GM23338 (cell line): ENCODE results near the gene SSR4.

Experiments used
- CREB1 ChIP-seq: fragments of 250-450 bp; sonication (Bioruptor Pico); IDR thresholded peaks from 2 replicates; pipeline ENCODE4 v1.5.0; 2020; ENCODE audit warnings: low read depth, mild to moderate bottlenecking, moderate library complexity
- EZH2 ChIP-seq: fragments of 200-600 bp; sonication (generic); IDR thresholded peaks from one replicate; pipeline ENCODE4 v1.8.0; 2017; ENCODE audit warnings: antibody characterized with exemption, mild to moderate bottlenecking, low read depth; ENCODE audit not compliant: unreplicated experiment
- EZH2phosphoT487 ChIP-seq: fragments of 200-600 bp; sonication (generic); IDR thresholded peaks from one replicate; pipeline ENCODE4 v1.8.1; 2018; ENCODE audit warnings: antibody characterized with exemption; ENCODE audit not compliant: unreplicated experiment
- JUNB ChIP-seq: IDR thresholded peaks from one replicate; pipeline ENCODE4 v1.6.1; 2016; ENCODE audit warnings: antibody characterized with exemption; ENCODE audit not compliant: unreplicated experiment
- NANOG ChIP-seq: IDR thresholded peaks from 2 replicates; pipeline ENCODE4 v1.6.1; 2016; ENCODE audit warnings: antibody characterized with exemption, borderline replicate concordance
- POLR2AphosphoS5 ChIP-seq: IDR thresholded peaks from 2 replicates; pipeline ENCODE4 v1.6.1; 2016; ENCODE audit warnings: antibody characterized with exemption, low read depth
- STAT1 ChIP-seq: IDR thresholded peaks from one replicate; pipeline ENCODE4 v1.6.1; 2016; ENCODE audit warnings: antibody characterized with exemption; ENCODE audit not compliant: unreplicated experiment
- ZNF114 ChIP-seq: fragments of 250-450 bp; sonication (Bioruptor Pico); IDR thresholded peaks from 2 replicates; pipeline ENCODE4 v1.5.0; 2020; ENCODE audit warnings: mild to moderate bottlenecking, moderate library complexity
- ZNF331 ChIP-seq: fragments of 250-450 bp; sonication (Bioruptor Pico); IDR thresholded peaks from 2 replicates; pipeline ENCODE4 v1.5.0; 2020; ENCODE audit warnings: low read depth, mild to moderate bottlenecking, moderate library complexity
- TF ChIP-seq, protein P1 (sequence below), 2 experiments: fragments of 200-600 bp in 1 of 2; sonication (generic) in 1 of 2; conservative IDR thresholded peaks; 2 replicates each; pipeline versions ENCODE4 v1.5.1 to v1.6.1; 2016 to 2017; ENCODE audit warnings: antibody characterized with exemption in 2 of 2, low read depth in 2 of 2, mild to moderate bottlenecking in 2 of 2, moderate library complexity in 1 of 2
- TF ChIP-seq, protein P2 (sequence below): IDR thresholded peaks from one replicate; pipeline ENCODE4 v1.6.1; 2018; ENCODE audit warnings: antibody characterized with exemption; ENCODE audit not compliant: unreplicated experiment
- TF ChIP-seq, protein P3 (sequence below): fragments of 250-450 bp; sonication (Bioruptor Pico); IDR thresholded peaks from 2 replicates; pipeline ENCODE4 v1.5.0; 2020; ENCODE audit warnings: mild to moderate bottlenecking, moderate library complexity
- TF ChIP-seq, protein P4 (sequence below): IDR thresholded peaks from 2 replicates; pipeline ENCODE4 v1.6.1; 2016; ENCODE audit warnings: antibody characterized with exemption

DNA sequence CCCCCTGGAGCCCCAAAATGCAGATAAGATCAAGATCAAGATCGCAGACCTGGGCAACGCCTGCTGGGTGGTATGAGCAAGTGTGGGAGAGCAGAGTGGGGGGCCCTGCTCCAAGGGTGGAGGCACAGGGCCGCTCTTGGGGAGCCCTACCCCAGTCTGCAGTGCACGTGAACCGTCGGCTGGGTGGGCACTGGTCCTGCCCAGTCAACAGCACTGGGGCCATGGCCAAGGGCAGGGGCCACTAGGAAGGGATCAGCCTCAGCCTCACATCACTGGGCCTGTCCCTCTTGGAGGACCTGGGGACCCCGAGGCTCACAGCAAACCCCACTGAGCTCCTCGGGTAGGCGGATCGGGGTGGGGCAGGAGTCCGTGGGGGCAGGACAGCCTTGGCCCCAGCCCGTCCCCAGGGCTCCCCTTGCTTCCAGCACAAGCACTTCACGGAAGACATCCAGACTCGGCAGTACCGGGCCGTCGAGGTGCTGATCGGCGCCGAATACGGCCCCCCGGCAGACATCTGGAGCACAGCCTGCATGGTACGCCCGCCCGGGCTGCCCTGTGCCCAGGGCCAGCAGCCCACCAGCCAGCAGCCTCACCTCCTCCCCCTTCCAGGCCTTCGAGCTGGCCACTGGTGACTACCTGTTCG is 10.0 kb upstream of the SSR4 start:
- TF ChIP-seq, protein P1, sequence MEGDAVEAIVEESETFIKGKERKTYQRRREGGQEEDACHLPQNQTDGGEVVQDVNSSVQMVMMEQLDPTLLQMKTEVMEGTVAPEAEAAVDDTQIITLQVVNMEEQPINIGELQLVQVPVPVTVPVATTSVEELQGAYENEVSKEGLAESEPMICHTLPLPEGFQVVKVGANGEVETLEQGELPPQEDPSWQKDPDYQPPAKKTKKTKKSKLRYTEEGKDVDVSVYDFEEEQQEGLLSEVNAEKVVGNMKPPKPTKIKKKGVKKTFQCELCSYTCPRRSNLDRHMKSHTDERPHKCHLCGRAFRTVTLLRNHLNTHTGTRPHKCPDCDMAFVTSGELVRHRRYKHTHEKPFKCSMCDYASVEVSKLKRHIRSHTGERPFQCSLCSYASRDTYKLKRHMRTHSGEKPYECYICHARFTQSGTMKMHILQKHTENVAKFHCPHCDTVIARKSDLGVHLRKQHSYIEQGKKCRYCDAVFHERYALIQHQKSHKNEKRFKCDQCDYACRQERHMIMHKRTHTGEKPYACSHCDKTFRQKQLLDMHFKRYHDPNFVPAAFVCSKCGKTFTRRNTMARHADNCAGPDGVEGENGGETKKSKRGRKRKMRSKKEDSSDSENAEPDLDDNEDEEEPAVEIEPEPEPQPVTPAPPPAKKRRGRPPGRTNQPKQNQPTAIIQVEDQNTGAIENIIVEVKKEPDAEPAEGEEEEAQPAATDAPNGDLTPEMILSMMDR (conservative IDR thresholded peaks at IDR 0.05; ENCODE audit: low read depth in 2 of 2), result no peak
- TF ChIP-seq POLR2AphosphoS5 (no peak), EZH2 (no peak), EZH2phosphoT487 (no peak), CREB1 (CRISPR knock-in tag) (no peak), STAT1 (no peak), NANOG (no peak), JUNB (no peak), ZNF114 (CRISPR knock-in tag) (no peak), ZNF331 (CRISPR knock-in tag) (no peak)
- TF ChIP-seq, protein P2, sequence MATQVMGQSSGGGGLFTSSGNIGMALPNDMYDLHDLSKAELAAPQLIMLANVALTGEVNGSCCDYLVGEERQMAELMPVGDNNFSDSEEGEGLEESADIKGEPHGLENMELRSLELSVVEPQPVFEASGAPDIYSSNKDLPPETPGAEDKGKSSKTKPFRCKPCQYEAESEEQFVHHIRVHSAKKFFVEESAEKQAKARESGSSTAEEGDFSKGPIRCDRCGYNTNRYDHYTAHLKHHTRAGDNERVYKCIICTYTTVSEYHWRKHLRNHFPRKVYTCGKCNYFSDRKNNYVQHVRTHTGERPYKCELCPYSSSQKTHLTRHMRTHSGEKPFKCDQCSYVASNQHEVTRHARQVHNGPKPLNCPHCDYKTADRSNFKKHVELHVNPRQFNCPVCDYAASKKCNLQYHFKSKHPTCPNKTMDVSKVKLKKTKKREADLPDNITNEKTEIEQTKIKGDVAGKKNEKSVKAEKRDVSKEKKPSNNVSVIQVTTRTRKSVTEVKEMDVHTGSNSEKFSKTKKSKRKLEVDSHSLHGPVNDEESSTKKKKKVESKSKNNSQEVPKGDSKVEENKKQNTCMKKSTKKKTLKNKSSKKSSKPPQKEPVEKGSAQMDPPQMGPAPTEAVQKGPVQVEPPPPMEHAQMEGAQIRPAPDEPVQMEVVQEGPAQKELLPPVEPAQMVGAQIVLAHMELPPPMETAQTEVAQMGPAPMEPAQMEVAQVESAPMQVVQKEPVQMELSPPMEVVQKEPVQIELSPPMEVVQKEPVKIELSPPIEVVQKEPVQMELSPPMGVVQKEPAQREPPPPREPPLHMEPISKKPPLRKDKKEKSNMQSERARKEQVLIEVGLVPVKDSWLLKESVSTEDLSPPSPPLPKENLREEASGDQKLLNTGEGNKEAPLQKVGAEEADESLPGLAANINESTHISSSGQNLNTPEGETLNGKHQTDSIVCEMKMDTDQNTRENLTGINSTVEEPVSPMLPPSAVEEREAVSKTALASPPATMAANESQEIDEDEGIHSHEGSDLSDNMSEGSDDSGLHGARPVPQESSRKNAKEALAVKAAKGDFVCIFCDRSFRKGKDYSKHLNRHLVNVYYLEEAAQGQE, result no peak
- TF ChIP-seq, protein P3, sequence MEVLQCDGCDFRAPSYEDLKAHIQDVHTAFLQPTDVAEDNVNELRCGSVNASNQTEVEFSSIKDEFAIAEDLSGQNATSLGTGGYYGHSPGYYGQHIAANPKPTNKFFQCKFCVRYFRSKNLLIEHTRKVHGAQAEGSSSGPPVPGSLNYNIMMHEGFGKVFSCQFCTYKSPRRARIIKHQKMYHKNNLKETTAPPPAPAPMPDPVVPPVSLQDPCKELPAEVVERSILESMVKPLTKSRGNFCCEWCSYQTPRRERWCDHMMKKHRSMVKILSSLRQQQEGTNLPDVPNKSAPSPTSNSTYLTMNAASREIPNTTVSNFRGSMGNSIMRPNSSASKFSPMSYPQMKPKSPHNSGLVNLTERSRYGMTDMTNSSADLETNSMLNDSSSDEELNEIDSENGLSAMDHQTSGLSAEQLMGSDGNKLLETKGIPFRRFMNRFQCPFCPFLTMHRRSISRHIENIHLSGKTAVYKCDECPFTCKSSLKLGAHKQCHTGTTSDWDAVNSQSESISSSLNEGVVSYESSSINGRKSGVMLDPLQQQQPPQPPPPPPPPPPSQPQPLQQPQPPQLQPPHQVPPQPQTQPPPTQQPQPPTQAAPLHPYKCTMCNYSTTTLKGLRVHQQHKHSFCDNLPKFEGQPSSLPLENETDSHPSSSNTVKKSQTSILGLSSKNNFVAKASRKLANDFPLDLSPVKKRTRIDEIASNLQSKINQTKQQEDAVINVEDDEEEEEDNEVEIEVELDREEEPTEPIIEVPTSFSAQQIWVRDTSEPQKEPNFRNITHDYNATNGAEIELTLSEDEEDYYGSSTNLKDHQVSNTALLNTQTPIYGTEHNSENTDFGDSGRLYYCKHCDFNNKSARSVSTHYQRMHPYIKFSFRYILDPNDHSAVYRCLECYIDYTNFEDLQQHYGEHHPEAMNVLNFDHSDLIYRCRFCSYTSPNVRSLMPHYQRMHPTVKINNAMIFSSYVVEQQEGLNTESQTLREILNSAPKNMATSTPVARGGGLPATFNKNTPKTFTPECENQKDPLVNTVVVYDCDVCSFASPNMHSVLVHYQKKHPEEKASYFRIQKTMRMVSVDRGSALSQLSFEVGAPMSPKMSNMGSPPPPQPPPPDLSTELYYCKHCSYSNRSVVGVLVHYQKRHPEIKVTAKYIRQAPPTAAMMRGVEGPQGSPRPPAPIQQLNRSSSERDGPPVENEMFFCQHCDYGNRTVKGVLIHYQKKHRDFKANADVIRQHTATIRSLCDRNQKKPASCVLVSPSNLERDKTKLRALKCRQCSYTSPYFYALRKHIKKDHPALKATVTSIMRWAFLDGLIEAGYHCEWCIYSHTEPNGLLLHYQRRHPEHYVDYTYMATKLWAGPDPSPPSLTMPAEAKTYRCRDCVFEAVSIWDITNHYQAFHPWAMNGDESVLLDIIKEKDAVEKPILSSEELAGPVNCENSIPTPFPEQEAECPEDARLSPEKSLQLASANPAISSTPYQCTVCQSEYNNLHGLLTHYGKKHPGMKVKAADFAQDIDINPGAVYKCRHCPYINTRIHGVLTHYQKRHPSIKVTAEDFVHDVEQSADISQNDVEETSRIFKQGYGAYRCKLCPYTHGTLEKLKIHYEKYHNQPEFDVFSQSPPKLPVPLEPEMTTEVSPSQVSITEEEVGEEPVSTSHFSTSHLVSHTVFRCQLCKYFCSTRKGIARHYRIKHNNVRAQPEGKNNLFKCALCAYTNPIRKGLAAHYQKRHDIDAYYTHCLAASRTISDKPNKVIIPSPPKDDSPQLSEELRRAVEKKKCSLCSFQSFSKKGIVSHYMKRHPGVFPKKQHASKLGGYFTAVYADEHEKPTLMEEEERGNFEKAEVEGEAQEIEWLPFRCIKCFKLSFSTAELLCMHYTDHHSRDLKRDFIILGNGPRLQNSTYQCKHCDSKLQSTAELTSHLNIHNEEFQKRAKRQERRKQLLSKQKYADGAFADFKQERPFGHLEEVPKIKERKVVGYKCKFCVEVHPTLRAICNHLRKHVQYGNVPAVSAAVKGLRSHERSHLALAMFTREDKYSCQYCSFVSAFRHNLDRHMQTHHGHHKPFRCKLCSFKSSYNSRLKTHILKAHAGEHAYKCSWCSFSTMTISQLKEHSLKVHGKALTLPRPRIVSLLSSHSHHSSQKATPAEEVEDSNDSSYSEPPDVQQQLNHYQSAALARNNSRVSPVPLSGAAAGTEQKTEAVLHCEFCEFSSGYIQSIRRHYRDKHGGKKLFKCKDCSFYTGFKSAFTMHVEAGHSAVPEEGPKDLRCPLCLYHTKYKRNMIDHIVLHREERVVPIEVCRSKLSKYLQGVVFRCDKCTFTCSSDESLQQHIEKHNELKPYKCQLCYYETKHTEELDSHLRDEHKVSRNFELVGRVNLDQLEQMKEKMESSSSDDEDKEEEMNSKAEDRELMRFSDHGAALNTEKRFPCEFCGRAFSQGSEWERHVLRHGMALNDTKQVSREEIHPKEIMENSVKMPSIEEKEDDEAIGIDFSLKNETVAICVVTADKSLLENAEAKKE, result no peak
- TF ChIP-seq, protein P4, sequence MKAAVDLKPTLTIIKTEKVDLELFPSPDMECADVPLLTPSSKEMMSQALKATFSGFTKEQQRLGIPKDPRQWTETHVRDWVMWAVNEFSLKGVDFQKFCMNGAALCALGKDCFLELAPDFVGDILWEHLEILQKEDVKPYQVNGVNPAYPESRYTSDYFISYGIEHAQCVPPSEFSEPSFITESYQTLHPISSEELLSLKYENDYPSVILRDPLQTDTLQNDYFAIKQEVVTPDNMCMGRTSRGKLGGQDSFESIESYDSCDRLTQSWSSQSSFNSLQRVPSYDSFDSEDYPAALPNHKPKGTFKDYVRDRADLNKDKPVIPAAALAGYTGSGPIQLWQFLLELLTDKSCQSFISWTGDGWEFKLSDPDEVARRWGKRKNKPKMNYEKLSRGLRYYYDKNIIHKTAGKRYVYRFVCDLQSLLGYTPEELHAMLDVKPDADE, result no peak
